HEK293 (cell line): ENCODE results near the gene ANKRD11.
A peak's percentile ranks its signal among the peaks of the same experiment; 100 is the strongest.

Source experiments
- CTCF ChIA-PET: fragments of 350-600 bp; formaldehyde crosslinking; extraction: SDS; loops from one replicate; lab custom pipeline; 2021; ENCODE audit warnings: antibody characterized with exemption; lab: Yijun Ruan, JAX
- POLR2A ChIA-PET: fragments of 300-600 bp; formaldehyde crosslinking; extraction: SDS; loops from one replicate; lab custom pipeline; 2020; ENCODE audit warnings: antibody characterized with exemption, inconsistent platforms; lab: Yijun Ruan, JAX
- H3K27ac ChIP-seq: fragments of 200-500 bp; sonication (Bioruptor generic); 2 replicates; pipeline ENCODE4 v1.5.1; 2014; ENCODE audit warnings: low read depth, low read length, control low read depth, inconsistent platforms; ENCODE audit errors: extremely low read depth
- H3K36me3 ChIP-seq, 2 experiments: fragments of 200-500 bp in 1 of 2; sonication (Bioruptor generic) in 1 of 2; 1 replicate in 1 of 2; 2 replicates in 1 of 2; pipeline ENCODE4 v1.5.1; 2014 to 2017; ENCODE audit warnings: inconsistent platforms in 2 of 2, low read length in 2 of 2; ENCODE audit not compliant: control insufficient read depth in 2 of 2, insufficient read depth in 1 of 2
- H3K4me1 ChIP-seq: fragments of 200-500 bp; sonication (Bioruptor generic); 2 replicates; pipeline ENCODE4 v1.5.1; 2014; ENCODE audit warnings: mild to moderate bottlenecking, low read length, inconsistent platforms; ENCODE audit not compliant: control insufficient read depth, insufficient read depth
- H3K4me3 ChIP-seq: 2 replicates; pipeline ENCODE4 v1.5.1; 2011; ENCODE audit warnings: low read depth, mild to moderate bottlenecking, control low read depth, low read length, moderate library complexity
- H3K9me3 ChIP-seq: fragments of 200-500 bp; sonication (Bioruptor generic); 2 replicates; pipeline ENCODE4 v1.5.1; 2014; ENCODE audit warnings: low read depth, low read length, inconsistent platforms; ENCODE audit not compliant: control insufficient read depth, insufficient read depth
- GLIS1 ChIP-seq: fragments of 450-650 bp; formaldehyde crosslinking; IDR thresholded peaks from 2 replicates; pipeline ENCODE4 v1.5.1; 2016; ENCODE audit warnings: missing biosample characterization, missing genetic modification characterization
- HOXA7 ChIP-seq: sonication (generic); formaldehyde crosslinking; IDR thresholded peaks from 2 replicates; pipeline ENCODE4 v1.8.1; 2022; ENCODE audit warnings: missing genetic modification reagents, borderline replicate concordance
- KLF10 ChIP-seq: fragments of 450-650 bp; IDR thresholded peaks from 2 replicates; pipeline ENCODE4 v1.5.1; 2018; ENCODE audit warnings: missing biosample characterization, mild to moderate bottlenecking, missing genetic modification characterization
- TCF7L2 ChIP-seq: IDR thresholded peaks from 2 replicates; pipeline ENCODE4 v1.6.1; 2011; ENCODE audit warnings: low read depth, mild to moderate bottlenecking, inconsistent platforms, low read length, moderate library complexity, borderline replicate concordance
- ZFP37 ChIP-seq: fragments of 450-650 bp; formaldehyde crosslinking; IDR thresholded peaks from 2 replicates; pipeline ENCODE4 v1.5.1; 2016; ENCODE audit warnings: missing biosample characterization, missing genetic modification characterization
- ZFP69B ChIP-seq: fragments of 450-650 bp; formaldehyde crosslinking; IDR thresholded peaks from 2 replicates; pipeline ENCODE4 v1.5.1; 2016; ENCODE audit warnings: missing biosample characterization, missing genetic modification characterization
- ZIC2 ChIP-seq: fragments of 450-650 bp; formaldehyde crosslinking; IDR thresholded peaks from 2 replicates; pipeline ENCODE4 v1.5.1; 2016; ENCODE audit warnings: missing biosample characterization, missing genetic modification characterization
- ZNF10 ChIP-seq: fragments of 450-650 bp; formaldehyde crosslinking; IDR thresholded peaks from 2 replicates; pipeline ENCODE4 v1.5.1; 2017; ENCODE audit warnings: missing biosample characterization, missing genetic modification characterization
- ZNF155 ChIP-seq: fragments of 450-650 bp; formaldehyde crosslinking; IDR thresholded peaks from 2 replicates; pipeline ENCODE4 v1.5.1; 2016; ENCODE audit warnings: missing biosample characterization, missing genetic modification characterization
- ZNF2 ChIP-seq: fragments of 450-650 bp; formaldehyde crosslinking; IDR thresholded peaks from 2 replicates; pipeline ENCODE4 v1.5.1; 2016; ENCODE audit warnings: missing biosample characterization, missing genetic modification characterization
- ZNF354C ChIP-seq: fragments of 450-650 bp; formaldehyde crosslinking; IDR thresholded peaks from 2 replicates; pipeline ENCODE4 v1.5.1; 2016; ENCODE audit warnings: missing biosample characterization, missing genetic modification characterization, low read depth, borderline replicate concordance
- ZNF433 ChIP-seq: fragments of 450-650 bp; formaldehyde crosslinking; IDR thresholded peaks from 2 replicates; pipeline ENCODE4 v1.5.1; 2016; ENCODE audit warnings: missing biosample characterization, missing genetic modification characterization, low read depth
- ZNF501 ChIP-seq: fragments of 450-650 bp; formaldehyde crosslinking; IDR thresholded peaks from 2 replicates; pipeline ENCODE4 v1.5.1; 2016; ENCODE audit warnings: missing biosample characterization, missing genetic modification characterization
- ZNF555 ChIP-seq: fragments of 450-650 bp; formaldehyde crosslinking; conservative IDR thresholded peaks from 2 replicates; pipeline ENCODE4 v1.5.1; 2017; ENCODE audit warnings: missing biosample characterization, mild to moderate bottlenecking, missing genetic modification characterization, inconsistent platforms
- ZNF571 ChIP-seq: fragments of 450-650 bp; formaldehyde crosslinking; IDR thresholded peaks from 2 replicates; pipeline ENCODE4 v1.5.0; 2017; ENCODE audit warnings: missing biosample characterization, missing genetic modification characterization
- ZNF600 ChIP-seq: fragments of 450-650 bp; formaldehyde crosslinking; IDR thresholded peaks from 2 replicates; pipeline ENCODE4 v1.5.1; 2016; ENCODE audit warnings: missing biosample characterization, missing genetic modification characterization
- ZNF837 ChIP-seq: fragments of 450-650 bp; formaldehyde crosslinking; IDR thresholded peaks from 2 replicates; pipeline ENCODE4 v1.5.1; 2016; ENCODE audit warnings: missing biosample characterization, missing genetic modification characterization
- TF ChIP-seq, protein P1 (sequence below): fragments of 450-650 bp; formaldehyde crosslinking; IDR thresholded peaks from 2 replicates; pipeline ENCODE4 v1.5.1; 2016; ENCODE audit warnings: missing biosample characterization, missing genetic modification characterization
- TF ChIP-seq, protein P2 (sequence below): fragments of 450-650 bp; IDR thresholded peaks from 2 replicates; pipeline ENCODE4 v1.5.1; 2018; ENCODE audit warnings: missing biosample characterization, missing genetic modification characterization
- TF ChIP-seq, protein P3 (sequence below): fragments of 450-650 bp; formaldehyde crosslinking; IDR thresholded peaks from 2 replicates; pipeline ENCODE4 v1.5.1; 2016; ENCODE audit warnings: missing biosample characterization, missing genetic modification characterization

Gene ANKRD11

DNA sequence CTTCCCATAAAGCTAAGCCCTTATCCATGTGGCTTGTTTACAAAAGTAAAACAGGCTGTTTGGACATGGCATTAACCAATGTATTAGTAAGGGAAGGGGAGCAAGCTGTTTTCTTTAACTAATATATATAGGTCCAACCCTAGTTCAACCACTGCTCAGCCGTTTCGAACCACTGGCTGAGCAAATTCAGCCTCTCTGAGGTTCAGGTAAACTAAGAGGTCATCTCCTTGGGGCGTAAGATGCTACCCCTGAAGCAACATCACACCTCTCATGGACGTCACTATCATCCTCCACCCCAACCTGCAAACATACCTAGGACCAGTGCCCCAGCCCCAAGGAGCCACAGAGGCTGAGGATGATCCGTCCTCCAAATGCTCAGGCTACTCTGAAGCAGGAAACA is 45.2 kb downstream of the ANKRD11 start (continued):
- TF ChIP-seq, protein P1, sequence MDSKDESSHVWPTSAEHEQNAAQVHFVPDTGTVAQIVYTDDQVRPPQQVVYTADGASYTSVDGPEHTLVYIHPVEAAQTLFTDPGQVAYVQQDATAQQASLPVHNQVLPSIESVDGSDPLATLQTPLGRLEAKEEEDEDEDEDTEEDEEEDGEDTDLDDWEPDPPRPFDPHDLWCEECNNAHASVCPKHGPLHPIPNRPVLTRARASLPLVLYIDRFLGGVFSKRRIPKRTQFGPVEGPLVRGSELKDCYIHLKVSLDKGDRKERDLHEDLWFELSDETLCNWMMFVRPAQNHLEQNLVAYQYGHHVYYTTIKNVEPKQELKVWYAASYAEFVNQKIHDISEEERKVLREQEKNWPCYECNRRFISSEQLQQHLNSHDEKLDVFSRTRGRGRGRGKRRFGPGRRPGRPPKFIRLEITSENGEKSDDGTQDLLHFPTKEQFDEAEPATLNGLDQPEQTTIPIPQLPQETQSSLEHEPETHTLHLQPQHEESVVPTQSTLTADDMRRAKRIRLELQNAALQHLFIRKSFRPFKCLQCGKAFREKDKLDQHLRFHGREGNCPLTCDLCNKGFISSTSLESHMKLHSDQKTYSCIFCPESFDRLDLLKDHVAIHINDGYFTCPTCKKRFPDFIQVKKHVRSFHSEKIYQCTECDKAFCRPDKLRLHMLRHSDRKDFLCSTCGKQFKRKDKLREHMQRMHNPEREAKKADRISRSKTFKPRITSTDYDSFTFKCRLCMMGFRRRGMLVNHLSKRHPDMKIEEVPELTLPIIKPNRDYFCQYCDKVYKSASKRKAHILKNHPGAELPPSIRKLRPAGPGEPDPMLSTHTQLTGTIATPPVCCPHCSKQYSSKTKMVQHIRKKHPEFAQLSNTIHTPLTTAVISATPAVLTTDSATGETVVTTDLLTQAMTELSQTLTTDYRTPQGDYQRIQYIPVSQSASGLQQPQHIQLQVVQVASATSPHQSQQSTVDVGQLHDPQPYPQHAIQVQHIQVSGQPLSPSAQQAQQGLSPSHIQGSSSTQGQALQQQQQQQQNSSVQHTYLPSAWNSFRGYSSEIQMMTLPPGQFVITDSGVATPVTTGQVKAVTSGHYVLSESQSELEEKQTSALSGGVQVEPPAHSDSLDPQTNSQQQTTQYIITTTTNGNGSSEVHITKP (tag by site-specific recombination) = peak; percentile 99
- TF ChIP-seq ZNF837 (no peak), ZNF354C (tag by site-specific recombination) (no peak)

DNA sequence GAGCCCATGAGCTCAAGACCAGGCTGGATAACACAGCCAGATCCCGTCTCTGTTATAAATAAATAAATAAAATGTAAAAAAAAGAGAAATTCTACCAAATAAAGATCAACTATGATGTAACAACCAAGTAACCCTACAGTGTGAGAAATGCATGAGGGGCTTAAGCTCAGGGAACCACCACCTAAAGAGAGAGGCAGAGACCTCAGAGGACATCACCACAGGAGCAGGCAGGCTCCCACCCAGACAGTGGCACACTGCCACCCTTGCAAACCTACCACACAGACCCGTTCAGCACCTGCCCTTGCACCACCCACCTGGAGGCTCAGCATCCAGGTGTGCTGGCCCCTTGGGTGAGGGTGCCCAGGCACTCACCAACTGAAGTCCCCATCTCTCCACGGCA is 45.6 kb downstream of the ANKRD11 start:
- H3K36me3 ChIP-seq = no peaks in the 10 kb centered on the region
- POLR2A ChIA-PET = interaction anchor here (1.2 kb wide), 1 partner anchor 29 kb away, joined by 4 read pairs; no protein-coding TSS in a partner anchor
- TF ChIP-seq ZNF501 (tag by site-specific recombination) (no peak), ZIC2 (tag by site-specific recombination) (peak; percentile 46; the same call in 1 of the 2 replicates), GLIS1 (tag by site-specific recombination) (peak; percentile 27; the same call in 1 of the 2 replicates), ZFP69B (tag by site-specific recombination) (no peak), ZNF555 (tag by site-specific recombination) (no peak)
- H3K27ac ChIP-seq = no peak overlapping the region
- no peaks in the 10 kb centered on the region for H3K9me3 ChIP-seq
- CTCF ChIA-PET = interaction anchor here (0.6 kb wide), 1 partner anchor 22 kb away, joined by 3 read pairs; no protein-coding TSS in a partner anchor
- H3K4me1 ChIP-seq = peaks cover 38% of the 10 kb centered on the region
- H3K4me3 ChIP-seq = no peak overlapping the region

DNA sequence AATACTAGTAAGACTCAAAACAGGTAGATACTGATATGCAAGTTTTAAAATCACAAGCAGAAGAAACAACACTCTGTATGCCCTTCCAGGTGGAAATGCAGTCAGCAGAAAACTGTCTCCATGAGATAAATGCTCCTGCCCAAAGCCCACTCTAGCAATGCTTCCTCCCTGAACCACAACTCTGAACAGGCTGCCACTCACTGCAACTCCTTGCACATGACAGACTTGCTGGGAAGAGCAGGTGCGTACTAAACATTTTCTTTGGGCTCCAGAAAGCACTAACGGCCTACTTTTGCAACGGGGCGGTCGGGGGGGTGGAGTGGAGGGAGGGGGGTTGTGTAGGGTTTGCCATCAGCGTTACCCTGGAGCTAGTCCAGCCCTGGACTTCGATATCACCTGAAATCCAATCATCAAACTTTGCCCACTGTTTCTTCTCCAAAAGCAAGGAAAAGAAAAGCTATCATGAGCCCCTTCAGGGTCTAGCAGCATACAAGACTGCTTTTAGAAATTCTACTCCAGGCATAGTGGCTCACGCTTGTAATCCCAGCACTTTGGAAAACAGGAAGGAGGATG is 46.1 kb downstream of the ANKRD11 start:
- TF ChIP-seq ZFP37 (tag by site-specific recombination) (no peak), ZNF600 (no peak), HOXA7 (CRISPR knock-in tag) (no peak), ZNF10 (tag by site-specific recombination) (no peak), ZNF433 (tag by site-specific recombination) (no peak), ZNF837 (no peak), ZNF2 (no peak), TCF7L2 (no peak), ZNF155 (tag by site-specific recombination) (no peak), ZNF501 (tag by site-specific recombination) (no peak), KLF10 (no peak), ZNF571 (tag by site-specific recombination) (no peak)
- TF ChIP-seq, protein P2, sequence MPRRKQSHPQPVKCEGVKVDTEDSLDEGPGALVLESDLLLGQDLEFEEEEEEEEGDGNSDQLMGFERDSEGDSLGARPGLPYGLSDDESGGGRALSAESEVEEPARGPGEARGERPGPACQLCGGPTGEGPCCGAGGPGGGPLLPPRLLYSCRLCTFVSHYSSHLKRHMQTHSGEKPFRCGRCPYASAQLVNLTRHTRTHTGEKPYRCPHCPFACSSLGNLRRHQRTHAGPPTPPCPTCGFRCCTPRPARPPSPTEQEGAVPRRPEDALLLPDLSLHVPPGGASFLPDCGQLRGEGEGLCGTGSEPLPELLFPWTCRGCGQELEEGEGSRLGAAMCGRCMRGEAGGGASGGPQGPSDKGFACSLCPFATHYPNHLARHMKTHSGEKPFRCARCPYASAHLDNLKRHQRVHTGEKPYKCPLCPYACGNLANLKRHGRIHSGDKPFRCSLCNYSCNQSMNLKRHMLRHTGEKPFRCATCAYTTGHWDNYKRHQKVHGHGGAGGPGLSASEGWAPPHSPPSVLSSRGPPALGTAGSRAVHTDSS (tag by site-specific recombination) = no peak
- TF ChIP-seq, protein P3, sequence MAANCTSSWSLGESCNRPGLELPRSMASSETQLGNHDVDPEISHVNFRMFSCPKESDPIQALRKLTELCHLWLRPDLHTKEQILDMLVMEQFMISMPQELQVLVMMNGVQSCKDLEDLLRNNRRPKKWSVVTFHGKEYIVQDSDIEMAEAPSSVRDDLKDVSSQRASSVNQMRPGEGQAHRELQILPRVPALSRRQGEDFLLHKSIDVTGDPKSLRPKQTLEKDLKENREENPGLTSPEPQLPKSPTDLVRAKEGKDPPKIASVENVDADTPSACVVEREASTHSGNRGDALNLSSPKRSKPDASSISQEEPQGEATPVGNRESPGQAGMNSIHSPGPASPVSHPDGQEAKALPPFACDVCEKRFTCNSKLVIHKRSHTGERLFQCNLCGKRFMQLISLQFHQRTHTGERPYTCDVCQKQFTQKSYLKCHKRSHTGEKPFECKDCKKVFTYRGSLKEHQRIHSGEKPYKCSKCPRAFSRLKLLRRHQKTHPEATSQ (tag by site-specific recombination) = no peak
- no peaks in the 10 kb centered on the region for H3K36me3 ChIP-seq
- ChIA-PET CTCF (interaction anchor here (0.6 to 0.7 kb wide), 2 partner anchors 9 to 21 kb away, joined by 3 read pairs; no protein-coding TSS in a partner anchor), POLR2A (interaction anchor here (1.2 kb wide), 1 partner anchor 30 kb away, joined by 4 read pairs; no protein-coding TSS in a partner anchor)
- H3K27ac ChIP-seq = no peak overlapping the region
- H3K4me3 ChIP-seq = no peak overlapping the region
- H3K9me3 ChIP-seq = no peaks in the 10 kb centered on the region
- H3K4me1 ChIP-seq = peaks cover 38% of the 10 kb centered on the region
